Coronary artery (tissue), 2 donors: Measurements from ENCODE around the gene WDR86.

Experiments used
- DNase-seq: peaks from one replicate; pipeline ENCODE4 v3.0.0-alpha.2; 2017; ENCODE audit warnings: low spot score
- H3K27ac ChIP-seq, 2 donors: fragments of 200-600 bp; sonication (generic); one replicate each; pipeline ENCODE4 v1.5.1; 2016 to 2019
- H3K4me3 ChIP-seq: fragments of 200-600 bp; sonication (generic); 2 replicates; pipeline ENCODE4 v1.5.1; 2016; ENCODE audit warnings: mild to moderate bottlenecking, moderate library complexity
- TF ChIP-seq, protein P1 (sequence below): fragments of 200-600 bp; sonication (generic); IDR thresholded peaks from one replicate; pipeline ENCODE4 v1.5.1; 2019; ENCODE audit warnings: antibody characterized with exemption

The WDR86 gene

DNA sequence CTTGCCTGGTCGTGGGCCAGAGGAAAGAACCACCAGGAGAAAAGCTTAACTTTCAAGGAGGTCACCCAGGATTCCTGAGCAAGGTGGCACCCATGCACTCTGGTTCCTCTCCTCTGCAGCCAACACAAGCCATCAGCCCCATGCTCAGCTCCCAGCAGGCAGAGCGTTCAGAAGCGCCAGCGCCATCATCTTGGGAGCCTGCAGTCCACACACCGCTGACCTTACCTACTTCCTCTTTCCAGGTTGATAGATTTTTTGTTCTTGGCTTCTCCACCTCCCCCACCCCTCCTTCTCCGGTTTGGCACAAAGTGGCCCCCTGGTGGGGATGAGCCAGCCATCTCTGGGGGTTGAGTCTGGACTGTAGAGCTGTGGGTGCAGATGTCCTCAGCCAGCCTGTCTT lies 1.7 kb upstream of the WDR86 start:
- DNase-seq: no peak
- TF ChIP-seq, protein P1, sequence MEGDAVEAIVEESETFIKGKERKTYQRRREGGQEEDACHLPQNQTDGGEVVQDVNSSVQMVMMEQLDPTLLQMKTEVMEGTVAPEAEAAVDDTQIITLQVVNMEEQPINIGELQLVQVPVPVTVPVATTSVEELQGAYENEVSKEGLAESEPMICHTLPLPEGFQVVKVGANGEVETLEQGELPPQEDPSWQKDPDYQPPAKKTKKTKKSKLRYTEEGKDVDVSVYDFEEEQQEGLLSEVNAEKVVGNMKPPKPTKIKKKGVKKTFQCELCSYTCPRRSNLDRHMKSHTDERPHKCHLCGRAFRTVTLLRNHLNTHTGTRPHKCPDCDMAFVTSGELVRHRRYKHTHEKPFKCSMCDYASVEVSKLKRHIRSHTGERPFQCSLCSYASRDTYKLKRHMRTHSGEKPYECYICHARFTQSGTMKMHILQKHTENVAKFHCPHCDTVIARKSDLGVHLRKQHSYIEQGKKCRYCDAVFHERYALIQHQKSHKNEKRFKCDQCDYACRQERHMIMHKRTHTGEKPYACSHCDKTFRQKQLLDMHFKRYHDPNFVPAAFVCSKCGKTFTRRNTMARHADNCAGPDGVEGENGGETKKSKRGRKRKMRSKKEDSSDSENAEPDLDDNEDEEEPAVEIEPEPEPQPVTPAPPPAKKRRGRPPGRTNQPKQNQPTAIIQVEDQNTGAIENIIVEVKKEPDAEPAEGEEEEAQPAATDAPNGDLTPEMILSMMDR: no peak

DNA sequence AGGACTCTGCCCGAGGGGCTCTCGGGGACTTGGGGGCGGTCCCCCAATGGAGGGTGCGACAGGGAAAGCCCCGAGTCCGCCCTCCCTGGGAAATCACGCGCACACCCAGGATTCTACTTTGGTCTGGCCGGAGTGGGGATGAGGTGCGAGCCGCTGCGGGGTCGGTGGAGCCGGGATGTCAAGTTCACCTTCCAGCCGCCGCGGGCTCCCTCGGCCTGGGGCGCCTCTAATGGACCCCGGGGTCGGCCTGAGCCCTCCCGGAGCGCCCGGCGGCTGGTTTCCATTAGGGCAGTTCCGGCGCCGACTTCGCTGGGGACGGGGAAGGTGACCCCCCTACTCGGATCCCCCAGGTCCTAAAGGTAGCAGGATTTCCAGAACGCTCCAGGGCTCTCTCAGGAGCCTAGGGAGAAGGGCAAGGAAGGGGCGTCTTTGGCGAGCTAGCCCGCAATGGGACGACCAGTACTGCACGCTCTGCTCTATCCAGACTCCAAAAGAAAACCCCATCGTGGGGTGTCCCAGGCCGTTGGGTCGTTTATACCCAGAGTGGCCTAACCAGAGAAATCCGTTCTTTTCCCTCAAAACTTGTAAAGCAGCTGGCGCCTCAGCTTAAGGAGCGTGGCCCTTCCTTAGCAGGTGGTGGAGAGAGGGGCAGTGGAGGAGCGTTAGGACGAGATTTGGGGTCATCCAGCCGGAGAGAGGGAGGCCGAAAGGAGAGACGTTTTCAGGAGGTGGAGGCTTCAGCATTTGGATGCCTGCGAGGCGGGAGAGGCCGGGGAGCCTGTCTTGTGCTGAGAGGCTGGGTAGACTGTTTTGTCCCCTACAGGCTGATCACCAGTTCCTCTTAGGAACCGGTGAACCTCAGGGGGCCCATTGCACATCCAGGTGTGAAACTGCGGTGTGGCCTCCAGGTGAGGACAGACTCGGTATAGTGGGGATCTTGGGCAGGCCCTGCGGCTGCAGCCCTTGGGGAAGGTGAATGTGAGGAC lies 860 bp upstream of the WDR86 start:
- Histone ChIP-seq H3K27ac (peak overlapping the region in 1 of 2 donors; percentile 58), H3K4me3 (peak overlapping the region; percentile 67)
- TF ChIP-seq, protein P1: no peak
- DNase-seq: no peak

More for the DNA sequence above, 1.7 kb upstream of the WDR86 start:
- Histone ChIP-seq H3K4me3 (no peak overlapping the region), H3K27ac (no peak overlapping the region)

DNA sequence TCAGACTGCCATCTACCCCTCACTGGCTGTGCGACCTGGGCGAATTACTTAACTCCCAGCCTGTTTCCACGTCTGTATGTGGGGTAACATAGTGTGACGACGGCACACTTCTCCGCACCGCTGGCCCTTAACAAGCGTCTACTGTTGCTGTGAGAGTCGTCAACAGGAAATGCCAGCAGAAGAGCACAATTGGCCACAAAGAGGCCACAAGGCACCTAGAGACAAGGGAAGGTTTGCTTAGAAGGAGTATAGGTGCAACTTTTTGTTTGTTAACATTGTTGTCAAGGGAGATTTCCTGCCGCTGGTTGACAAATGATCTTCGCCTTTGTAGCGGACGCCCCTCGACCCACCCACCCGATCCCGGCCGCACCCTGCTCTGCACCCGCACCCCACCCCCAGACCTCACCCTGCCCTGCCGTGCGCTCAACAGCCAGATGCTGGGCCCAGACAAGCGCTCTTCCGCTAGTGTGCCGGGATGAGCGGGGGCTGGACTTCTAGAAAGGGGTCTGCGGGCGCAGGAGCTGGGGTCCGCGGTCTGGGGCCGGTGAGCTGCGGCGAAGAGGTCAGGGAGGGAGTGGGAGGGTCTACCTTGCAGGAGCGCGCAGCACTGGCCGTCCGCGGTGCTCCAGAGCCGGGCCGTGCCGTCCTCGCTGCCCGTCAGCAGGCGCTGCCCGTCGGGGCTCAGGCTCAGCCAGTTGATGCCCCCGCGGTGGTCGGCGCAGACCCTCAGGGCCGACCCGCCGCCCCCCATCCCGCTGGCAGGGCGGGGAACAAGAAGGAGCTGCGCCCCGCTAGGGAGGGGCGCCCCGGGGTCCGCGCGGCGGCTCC lies 785 bp downstream of the WDR86 start:
- H3K4me3 ChIP-seq: peak overlapping the region; percentile 67
- H3K27ac ChIP-seq: peak overlapping the region in 1 of 2 donors; percentile 58
- no peak for DNase-seq
- TF ChIP-seq, protein P1: no peak

DNA sequence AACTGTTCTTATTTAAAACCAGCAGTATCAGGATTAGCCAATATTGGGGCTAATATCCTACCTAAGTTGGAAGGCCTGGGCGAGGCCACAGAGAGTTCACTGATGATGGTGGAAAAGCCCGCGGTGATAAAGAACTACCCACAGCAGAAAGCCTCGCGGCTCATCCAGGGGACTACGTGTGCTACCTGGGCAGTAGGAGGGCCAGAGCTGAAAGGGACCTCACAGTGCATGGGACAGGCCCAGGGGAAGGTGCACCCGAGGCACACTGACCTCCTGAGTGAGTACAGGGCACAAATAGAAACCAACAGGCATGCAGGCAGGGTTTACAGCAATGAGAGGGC lies 1.4 kb downstream of the WDR86 start:
- DNase-seq: no peak
- TF ChIP-seq, protein P1: no peak
- H3K4me3 ChIP-seq: peak overlapping the region; percentile 67
- H3K27ac ChIP-seq: peak overlapping the region in 1 of 2 donors; percentile 25

DNA sequence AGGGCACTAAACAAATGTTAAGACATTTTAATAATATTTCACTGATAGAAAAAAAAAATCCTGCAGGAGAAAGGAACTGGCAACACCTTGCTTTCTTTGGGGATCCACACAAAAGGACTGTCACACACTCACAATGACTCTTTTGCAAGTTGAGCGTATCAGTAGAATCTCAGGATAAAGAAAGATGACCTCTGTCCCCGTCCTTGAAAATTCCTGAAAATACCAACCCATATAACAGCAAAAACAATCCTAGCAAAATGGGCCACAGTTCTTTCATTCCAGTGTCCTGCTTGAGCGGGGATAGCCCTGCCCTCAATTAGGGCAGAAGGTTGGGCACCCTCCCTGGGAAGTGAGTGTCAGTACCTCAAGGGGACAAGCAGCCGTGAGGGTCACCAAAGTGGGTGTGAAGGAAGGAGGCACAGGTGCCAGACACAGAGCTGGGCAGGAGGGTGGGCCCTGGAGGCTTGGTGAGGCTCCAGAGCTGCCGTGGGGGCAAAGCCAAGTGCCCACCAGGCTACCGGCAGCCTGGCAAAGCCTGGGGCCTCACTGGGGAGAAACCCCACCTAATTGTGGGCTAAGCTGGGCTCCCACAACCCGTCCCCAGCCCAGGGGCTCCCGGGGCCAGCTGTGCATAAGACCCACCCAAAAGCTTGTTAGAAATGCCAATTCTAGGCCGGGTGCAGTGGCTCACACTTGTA lies 2.8 kb downstream of the WDR86 start:
- TF ChIP-seq, protein P1: no peak
- H3K27ac ChIP-seq: no peak overlapping the region
- H3K4me3 ChIP-seq: no peak overlapping the region
- DNase-seq: no peak

DNA sequence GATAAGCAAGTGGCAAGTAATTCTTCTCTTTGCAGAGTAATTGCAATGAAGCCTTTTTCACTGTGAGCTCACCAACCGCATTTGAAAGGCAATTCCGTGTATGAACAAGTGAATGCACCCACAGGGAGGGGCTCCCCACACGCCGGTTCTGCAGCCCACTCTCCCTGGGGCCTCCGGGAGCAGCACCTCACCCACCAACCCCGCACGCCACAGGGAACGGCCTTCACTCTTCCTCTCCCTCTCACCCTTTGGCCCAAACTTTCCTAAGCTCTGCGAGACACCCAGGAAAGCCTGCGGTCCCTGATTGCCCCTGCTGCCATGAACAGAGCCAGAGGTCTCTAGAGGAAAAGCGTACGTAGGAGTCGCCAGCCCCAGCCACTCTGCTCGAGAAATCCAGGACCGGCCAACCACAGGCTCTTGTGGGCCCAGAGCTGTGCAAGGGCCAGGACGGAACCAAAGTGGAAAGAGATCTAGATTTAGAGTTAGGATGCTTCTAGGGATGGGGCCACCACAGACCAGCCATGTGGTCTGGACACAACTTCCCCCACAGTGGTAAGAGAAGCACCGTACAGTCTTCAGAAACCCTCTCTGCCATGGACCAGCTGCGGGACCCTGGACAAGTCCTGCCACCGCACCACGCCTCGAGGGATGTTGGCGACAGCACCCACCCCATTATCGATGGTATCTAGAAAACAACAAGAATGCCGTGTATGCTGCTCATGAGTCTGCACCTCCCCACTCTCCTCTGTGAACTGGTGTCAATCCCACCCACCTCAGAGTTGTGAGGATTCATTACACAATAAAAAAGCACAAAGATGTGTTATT lies 3.6 kb downstream of the WDR86 start:
- TF ChIP-seq, protein P1: no peak
- Histone ChIP-seq H3K4me3 (no peak overlapping the region), H3K27ac (no peak overlapping the region)
- no peak for DNase-seq
